HG03469 (cell line): Measurements from ENCODE around the gene BAHCC1.

Experiments
- ATAC-seq: cut with Tn5 transposase; IDR thresholded peaks from one replicate; pipeline ENCODE4 v1.9.1; 2021; ENCODE audit warnings: mild to moderate bottlenecking, moderate library complexity, moderate number of reproducible peaks; ENCODE audit not compliant: unreplicated experiment

BAHCC1 gene

DNA sequence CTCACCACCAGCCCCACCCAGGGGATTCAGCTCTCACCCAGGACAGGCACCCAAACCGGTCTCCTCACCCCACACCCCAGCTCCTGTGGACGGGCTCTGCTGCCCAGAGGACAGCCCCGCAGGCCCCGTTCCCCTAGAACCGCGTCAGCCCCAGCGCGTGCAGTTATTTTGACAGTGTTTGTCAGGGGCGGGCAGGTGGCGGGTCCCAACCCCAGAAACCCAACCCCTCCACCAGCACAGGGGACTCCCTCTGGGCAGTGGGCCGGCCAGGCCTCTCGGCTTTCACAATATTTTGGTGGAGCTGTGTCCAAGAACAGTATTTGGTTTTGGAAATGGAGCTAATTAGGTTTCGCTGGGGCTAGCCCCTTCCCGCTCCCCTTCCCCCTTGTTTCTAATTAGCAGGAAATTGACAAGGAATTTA lies 44.8 kb downstream of the BAHCC1 start:
- ATAC-seq: no peak

DNA sequence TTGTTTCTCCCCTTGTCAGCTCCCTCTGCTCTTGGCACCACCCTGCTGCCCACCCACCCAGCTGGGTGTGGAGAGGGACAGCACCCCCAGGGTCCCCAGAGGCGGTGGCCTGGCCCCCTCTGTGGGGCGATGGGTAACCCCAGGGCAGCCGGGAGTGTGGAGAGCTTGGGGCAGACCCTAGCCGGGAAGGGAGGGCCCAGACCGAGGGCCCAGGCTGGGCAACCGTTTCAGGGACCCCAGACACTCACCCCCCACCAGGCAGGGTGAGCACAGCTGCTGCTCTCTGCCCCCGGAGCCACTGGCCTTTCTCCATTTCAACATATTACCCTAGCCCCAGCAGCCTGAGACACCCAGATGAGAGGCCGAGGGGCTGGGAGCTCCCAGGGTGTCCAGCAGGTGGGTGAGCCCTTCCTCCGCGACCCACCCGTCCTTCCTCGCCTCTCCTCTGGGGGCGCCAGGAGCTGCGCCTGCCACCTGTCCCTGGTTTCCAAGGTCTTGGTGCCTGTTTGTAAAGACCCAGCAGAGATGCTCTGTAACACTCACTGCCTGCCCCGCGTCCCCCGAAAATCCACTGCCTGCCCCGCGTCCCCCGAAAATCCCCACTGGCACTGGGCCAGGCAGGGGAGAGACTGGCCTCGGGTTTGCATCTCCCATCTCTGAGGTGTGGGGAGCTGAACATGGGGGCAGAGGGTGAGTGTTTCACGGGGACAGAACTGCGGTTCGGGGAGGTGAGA lies 45.4 kb downstream of the BAHCC1 start:
- ATAC-seq: no peak

DNA sequence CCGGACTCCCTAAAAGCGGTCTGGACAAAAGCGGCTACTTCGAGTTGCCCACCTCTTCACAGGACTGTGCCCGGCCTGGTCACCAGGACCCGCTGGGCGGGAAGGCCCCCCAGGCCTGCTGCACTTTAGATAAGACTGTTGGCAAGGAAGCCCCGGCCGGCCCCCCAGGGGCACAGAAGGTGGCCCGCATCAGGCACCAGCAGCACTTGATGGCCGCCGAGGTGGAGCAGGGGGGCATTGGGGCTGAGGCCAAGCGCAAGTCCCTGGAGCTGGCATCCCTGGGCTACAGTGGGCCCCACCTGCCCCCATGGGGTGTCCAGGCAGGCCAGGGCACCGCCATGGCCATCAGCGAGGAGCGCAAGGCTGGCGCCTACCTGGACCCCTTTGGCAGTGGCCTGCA lies 47.5 kb downstream of the BAHCC1 start:
- ATAC-seq: no peak

DNA sequence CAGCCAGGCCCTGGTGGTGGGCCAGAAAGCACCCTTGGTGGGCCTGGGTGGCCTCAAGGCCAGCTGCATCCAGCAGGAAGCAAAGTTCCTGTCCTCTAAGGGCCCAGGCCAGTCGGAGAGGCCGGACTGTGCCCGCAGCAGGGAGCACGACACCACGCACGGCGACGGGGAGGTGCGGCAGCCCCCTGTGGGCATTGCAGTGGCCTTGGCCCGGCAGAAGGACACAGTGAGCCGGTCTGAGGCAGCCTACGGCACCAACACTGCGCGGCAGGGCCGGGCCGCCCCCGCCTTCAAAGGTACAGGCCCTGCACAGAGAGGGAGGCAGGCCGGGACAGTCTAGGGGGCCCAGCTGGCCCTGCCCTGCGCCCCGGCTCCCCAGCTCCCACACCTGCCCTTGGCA lies 48.0 kb downstream of the BAHCC1 start:
- ATAC-seq: no peak

DNA sequence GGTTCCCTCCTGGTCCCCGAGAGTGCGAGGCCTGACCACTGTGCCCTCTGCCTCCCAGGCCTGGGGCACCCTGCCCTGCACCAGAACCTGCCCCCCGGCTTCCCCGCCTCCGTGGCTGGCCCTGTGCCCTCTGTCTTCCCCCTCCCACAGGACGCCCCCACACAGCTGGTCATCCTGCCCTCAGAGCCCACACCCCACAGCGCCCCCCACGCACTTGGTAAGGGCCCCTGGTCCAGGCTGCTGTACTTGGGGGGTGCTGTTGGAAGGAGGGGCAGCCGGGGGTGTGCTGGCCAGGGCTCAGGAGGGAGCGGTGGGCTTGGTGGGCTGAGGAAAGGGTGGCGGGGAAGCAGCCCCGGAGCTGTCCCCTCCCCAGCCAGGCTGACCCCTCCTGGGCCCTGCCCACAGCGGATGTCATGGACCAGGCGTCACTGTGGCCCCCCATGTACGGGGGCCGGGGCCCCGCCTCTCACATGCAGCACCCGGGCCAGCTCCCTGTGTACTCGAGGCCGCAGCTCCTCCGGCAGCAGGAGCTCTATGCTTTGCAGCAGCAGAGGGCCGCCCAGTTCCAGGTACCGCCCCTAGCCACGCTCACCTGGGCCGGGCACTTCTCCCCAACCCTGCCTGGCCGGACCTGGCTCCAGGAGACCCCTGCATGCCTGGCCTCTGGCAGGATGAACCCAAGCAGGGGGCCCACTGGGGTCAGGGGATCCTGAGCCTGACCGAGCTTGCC lies 49.5 kb downstream of the BAHCC1 start:
- ATAC-seq: no peak

DNA sequence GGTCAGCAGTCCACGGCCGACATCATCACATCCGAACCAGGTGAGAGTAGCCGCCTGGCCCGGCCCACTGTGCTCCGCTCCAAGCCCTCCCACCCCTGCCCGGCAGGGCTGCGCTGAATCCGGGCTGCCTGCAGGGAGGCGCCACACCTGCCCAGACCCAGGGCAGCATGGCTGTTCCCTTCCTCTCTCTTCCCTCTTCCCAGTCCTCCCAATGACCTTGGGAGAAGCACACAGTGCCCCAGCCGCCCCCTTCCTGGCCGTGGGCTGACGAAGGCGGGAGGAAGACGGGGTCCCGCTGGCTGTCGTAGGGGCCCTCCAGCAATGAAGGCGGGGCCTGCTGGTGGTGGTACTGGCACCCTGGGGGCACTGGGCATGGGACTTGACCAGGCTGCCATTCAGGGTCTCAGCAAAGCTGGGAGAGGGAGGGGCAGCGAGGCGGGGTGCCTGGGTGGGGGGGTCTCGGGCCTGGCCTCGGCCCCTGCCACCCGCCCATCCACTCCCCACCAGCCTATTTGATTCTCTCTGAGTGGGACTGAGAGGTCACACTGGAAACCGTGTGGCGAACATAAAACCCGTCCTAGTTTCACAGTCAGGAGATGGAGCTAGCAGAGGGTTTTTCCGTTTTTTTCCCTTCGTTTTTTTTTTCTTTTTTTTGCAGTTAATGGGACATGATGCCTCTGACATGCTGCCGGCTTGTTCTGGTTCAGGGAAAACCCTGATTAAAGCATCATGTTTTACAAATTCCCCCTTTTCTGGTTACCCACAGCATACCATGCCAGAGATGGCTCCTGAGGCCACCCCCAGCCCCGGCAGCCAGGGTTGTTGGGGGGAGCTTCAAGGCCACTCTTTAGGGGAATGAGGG lies 50.6 kb downstream of the BAHCC1 start:
- ATAC-seq: no peak

DNA sequence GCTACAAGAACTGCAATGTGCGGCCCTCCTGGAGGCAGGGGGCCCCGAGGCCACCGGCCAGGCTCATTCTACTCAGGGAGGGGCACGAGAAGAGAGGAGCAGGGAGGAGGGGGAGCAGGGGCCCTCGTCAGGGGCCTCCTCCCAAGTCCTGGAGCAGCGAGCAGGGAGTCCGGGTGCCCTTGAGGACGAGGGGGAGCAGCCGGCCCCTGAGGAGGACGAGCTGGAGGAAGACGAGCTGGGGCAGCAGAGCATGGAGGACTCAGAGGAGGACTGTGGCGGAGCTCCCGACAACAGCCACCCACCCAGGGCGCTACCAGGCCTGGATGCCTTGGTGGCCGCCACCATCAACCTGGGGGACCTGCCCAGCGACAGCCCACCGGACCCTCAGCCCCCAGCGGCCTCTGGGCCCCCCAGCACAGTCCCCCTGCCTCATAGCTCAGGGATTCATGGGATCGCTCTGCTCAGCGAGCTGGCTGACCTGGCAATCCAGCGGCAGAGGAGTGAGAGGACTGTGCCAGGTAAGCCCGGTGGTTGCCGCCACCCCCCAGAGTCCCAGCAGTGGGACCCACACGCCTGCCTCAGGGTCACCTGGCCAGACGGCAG lies 52.2 kb downstream of the BAHCC1 start:
- no peak for ATAC-seq

DNA sequence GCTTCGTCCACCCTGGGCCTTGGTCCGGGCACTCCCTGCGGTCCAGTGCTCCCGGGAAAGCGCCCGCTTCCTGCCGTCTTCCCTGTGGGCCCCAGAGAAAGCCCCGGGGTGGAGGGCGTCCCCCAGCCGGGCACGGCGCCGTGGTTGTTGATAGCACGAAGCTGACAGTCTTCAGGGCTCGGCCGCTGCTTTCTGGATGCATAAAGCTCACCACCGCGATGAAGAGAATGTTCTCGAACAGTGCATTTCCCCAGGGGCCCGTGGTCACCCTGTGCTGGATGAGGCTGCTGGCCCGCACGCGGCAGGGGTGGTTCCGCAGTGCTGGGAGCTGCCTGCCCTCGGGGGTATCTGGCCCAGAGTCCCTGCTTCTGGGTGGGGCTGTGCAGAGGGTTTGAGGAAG lies 53.2 kb downstream of the BAHCC1 start:
- no peak for ATAC-seq

DNA sequence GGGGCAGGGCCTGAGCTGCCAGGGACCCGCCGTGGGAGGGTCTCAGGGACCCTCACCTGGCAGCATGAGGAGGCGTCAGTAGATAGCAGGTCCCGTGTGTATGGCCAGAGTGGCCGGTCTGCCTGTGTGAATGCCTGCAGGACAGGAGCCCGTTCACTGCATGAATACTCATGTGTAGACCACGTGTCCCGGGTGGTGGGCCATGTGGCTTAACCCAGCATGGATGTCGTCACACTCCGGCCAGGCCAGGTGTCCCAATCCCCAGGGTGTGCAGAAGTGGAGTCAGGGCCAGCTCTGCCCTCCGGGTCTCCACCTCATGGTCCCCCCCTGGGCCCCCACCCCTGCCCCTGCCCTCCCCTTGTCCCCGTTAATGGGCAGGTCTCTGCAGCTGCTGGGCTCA lies 53.7 kb downstream of the BAHCC1 start:
- ATAC-seq: no peak

DNA sequence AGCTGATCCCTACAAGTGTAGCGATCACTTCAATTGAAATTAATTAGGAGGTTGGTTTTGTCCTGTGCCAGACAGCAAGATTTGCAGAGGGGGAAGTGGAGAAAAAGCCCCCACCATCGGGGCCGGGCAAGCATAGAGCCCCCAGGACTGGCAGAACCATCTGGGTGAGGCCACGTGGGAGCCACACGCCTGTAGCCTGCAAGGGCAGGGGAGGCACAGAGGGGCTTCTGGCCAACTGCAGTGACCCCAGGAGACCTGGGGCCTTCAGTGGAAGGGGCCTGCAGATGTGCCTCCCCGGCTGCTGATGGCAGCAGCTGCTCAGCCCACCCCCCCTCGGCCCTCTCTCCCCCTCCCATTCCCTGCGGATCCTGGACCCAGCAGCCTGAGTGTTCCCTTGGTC lies 54.1 kb downstream of the BAHCC1 start:
- no peak for ATAC-seq

DNA sequence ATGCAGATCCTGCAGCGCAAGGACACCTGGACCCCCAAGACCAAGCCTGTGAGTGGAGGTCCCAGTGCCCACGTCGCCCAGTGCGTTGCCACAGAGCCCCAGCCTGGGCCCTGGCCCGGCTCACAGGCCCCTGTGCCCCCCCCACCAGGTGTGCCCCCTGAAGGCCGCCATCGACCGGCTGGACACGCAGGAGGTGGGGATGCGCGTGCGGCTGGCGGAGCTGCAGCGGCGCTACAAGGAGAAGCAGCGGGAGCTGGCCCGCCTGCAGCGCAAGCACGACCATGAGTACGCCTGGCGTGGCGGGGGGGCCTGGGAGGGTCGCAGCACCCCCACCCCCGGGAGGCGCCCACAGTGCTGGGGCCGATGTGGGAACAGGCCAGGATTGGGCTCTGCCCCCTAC lies 56.6 kb downstream of the BAHCC1 start:
- no peak for ATAC-seq

DNA sequence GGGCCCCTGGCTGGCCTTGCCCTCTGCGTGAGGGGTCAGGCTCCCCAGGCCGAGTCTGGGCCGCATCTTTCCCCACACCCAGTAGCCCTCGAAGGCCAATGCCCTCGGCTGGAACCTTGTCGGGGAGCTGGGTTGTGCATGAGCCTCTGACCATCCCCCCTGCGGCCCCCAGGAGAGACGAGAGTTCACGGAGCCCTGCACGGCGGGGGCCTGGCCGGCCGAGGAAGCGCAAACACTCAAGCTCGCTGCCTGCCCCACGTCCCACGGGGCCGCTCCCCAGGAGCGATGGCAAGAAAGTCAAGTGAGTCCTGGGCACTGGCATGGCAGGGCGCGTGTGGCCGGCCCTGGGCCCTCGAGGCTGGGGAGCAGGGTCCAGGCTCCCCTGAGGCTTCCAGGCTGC lies 57.3 kb downstream of the BAHCC1 start:
- ATAC-seq: no peak

DNA sequence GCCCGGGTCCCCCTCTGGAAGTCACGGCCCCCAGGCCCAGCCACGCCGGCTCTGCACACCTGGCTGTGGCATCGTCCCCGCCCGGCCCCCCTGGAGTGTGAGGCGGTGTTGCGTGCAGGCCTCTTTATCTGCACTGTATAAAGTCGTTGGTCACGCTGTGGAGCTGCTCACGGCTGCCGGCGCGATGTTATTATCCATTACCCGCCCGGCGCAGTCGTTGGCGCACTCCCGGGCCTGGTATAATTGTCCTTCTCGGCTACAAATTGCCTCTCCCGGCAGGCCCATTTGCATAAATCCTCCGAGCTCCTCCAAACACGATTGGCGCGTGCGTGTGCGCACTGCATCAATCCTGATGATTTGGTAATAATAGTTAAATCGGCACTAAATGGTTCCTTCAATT lies 57.8 kb downstream of the BAHCC1 start:
- ATAC-seq: no peak

DNA sequence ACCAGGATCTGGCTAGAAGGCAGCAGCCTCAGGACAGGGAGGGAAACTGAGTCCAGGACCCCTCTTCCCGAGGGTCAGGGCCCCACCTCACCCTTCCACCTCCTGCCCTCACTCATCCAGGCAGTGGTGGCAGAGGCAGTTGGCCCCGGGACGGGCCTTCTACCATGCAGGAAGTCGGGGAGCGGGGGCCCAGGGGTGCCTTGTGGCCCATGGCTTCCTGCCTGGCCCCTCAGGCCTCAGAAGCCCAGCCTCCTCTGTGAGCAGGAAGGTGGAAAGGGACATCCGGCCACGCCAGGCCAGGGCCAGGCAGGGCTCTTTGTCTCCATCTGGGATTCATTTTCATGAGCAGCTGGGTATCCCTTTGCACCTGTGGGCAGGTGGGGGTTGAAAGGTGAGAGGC lies 58.5 kb downstream of the BAHCC1 start:
- no peak for ATAC-seq

DNA sequence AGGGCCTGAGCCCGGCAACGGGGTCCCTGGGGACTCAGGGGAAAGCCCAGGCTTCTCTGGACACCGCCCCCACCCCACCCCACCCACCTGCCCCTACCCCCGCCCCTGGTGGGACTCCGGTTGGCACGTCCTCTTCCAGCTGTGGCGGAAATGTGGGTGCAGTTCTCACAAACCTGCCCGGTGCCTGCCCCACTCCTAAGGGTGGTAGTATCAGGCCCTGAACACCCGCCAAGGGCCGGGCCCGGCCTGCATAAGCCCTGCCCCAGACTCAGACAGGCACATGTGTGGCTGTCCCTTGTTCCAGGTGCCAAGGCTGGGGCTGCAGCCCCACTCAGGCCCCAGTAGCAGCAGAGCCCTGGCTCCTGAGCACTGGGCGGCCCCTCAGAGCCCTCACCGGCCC lies 59.2 kb downstream of the BAHCC1 start:
- ATAC-seq: no peak

DNA sequence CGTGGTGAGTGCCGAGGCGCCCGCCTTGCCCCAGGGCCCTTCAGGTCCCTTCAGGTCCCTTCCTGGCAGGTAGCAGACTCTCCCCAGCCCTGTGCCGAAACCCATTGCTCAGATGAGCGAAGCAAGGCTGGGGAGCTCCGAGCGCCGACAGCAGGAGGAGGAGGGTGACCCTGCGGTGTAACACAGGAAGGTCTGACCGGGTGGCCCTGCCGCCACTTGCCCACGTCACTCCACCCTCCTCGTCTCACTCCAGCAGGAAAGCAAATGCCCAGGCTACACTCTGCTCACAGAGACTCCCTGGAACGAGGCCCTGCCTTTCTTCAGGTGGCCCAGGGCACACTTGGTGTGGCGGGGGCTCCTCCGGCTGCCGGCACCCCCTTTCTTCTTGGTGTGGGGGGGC lies 60.1 kb downstream of the BAHCC1 start:
- no peak for ATAC-seq

DNA sequence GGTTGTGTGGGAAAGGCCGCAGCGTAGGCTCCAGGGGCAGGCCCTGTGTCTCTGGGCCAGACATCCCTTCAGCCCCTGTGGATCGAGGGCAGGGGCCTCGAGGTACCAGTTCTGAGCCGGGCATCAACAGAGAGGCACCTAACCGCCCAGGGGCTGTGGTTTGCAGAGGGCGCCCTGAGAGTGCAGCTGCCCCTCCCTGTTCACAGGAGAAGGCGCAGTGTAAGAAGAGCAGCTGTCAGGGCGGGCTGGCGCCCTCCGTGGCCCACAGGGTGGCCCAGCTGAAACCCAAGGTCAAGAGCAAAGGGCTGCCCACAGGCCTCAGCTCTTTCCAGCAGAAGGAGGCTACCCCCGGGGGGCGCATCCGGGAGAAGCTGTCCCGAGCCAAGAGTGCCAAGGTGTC lies 60.8 kb downstream of the BAHCC1 start:
- ATAC-seq: no peak

DNA sequence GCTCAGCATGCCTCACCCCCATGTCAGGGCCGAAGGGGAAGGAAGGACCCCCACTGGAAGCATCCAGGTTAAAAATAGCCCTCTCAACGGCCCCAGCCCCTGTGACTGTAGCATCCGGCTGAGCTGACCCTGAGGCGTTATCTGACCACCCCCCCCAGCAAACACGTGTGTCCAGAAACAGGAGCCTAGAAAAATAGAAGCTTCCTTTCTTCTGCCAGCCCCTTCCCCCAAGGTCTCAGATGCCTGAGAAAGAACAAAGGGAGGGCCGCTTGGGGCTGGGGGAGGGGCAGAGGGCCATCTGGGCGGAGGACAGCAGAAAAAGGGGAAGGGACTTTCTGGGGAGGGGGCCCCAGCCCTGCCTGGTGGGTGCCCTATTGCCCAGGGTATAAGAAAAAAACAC lies 61.5 kb downstream of the BAHCC1 start:
- ATAC-seq: no peak

DNA sequence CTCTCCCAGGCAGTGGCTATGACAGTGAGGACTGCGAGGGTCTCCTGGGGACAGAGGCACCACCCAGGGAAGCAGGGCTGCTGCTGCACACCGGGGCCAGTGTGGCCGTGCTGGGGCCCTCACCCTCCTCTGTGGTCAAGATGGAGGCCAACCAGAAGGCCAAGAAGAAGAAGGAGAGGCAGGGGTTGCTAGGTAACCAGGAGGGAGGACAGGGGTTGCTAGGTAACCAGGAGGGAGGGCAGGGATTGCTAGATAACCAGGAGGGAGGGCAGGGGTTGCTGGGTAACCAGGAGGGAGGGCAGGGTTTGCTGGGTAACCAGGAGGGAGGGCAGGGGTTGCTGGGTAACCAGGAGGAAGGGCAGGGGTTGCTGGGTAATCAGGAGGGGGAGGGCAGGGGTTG lies 62.1 kb downstream of the BAHCC1 start:
- no peak for ATAC-seq

DNA sequence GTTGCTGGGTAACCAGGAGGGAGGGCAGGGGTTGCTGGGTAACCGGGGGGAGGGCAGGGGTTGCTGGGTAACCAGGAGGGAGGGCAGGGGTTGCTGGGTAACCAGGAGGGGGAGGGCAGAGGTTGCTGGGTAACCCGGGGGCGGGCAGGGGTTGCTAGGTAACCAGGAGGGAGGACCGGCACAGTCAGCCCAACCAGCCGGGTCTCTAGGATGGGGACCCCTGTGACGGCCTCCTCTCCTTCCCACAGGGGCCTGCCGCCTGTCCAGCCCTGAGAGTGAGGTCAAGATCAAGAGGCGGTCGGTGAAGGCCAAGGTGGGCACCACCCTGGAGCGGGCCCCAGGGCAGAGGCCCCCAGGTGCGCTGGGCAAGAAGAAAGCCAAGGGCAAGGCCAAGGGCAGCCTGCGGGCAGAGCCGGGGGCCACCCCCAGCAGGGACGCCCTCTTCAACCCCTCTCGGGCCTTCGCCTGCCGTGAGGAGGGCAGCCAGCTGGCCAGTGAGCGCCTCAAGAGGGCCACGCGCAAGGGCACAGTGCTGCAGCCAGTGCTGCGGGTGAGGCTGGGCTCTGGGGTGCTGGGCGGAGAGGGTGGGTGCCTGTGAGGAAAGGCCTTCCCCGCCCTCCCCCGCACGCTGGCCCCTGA lies 62.8 kb downstream of the BAHCC1 start:
- ATAC-seq: no peak

DNA sequence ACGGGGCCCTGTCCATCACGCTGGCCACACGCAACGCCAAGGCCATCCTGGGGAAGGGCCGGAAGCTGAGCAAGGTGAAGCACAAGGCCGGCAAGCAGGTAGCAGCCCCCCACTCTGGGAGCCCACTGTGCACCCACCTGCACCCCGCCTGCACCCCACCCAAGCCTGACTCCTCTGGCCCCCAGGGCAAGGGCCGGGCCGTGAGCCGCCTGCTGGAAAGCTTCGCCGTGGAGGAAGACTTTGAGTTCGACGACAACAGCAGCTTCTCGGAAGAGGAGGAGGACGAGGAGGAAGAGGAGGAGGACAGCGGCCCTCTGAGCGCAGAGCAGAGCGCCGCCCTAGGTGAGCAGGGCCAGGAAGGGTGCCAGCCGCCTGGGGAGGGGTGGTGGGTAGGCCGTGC lies 63.4 kb downstream of the BAHCC1 start:
- no peak for ATAC-seq
